Panc1 (cell line): Measurements from ENCODE around the gene SNAP47.

Source experiments
- CTCF ChIP-seq: fragments of 450-650 bp; IDR thresholded peaks from 2 replicates; pipeline ENCODE4 v1.5.1; 2017; ENCODE audit warnings: mild to moderate bottlenecking
- POLR2AphosphoS5 ChIP-seq: IDR thresholded peaks from 2 replicates; pipeline ENCODE4 v1.6.1; 2012; ENCODE audit warnings: mild to moderate bottlenecking, low read depth, low read length, moderate library complexity

GRCh38 chr1:227747382-227747781 is 12.1 kb downstream of the SNAP47 start:
- TF ChIP-seq CTCF (no peak), POLR2AphosphoS5 (no peak)
